WI38 (cell line): ENCODE results near the gene STRA8.

Source experiments
- H3K4me3 ChIP-seq: 2 replicates; pipeline ENCODE4 v1.5.1; 2011; ENCODE audit warnings: low read depth, mild to moderate bottlenecking, control low read depth, low read length
- CTCF ChIP-seq: IDR thresholded peaks from 2 replicates; pipeline ENCODE4 v1.5.1; 2012; ENCODE audit warnings: low read depth, mild to moderate bottlenecking, control low read depth, low read length

STRA8 gene

GRCh38 chr7:135281363-135281949 lies 47.8 kb downstream of the STRA8 start:
- TF ChIP-seq CTCF: peak; percentile 85
- H3K4me3 ChIP-seq: no peak overlapping the region

GRCh38 chr7:135282561-135283254 lies 49.1 kb downstream of the STRA8 start:
- no peak overlapping the region for H3K4me3 ChIP-seq
- no peak for TF ChIP-seq CTCF

- no peak overlapping the region for H3K4me3 ChIP-seq
- no peak for TF ChIP-seq CTCF
Observed at GRCh38 chr7:135283959-135284638, 50.5 kb downstream of the STRA8 start.

GRCh38 chr7:135285547-135286233 lies 52.1 kb downstream of the STRA8 start:
- TF ChIP-seq CTCF: no peak

GRCh38 chr7:135286876-135287275 lies 53.2 kb downstream of the STRA8 start:
- TF ChIP-seq CTCF: no peak
- no peak overlapping the region for H3K4me3 ChIP-seq

More at GRCh38 chr7:135285547-135286233, 52.1 kb downstream of the STRA8 start:
- H3K4me3 ChIP-seq: no peak overlapping the region

- TF ChIP-seq CTCF: no peak
Observed at GRCh38 chr7:135290594-135290993, 57.0 kb downstream of the STRA8 start.

More at GRCh38 chr7:135290594-135290993, 57.0 kb downstream of the STRA8 start:
- H3K4me3 ChIP-seq: no peak overlapping the region
